Thyroid gland (tissue), 4 donors: ENCODE data around the gene MRPL51.

Experiments used
- POLR2A ChIP-seq, 2 donors: fragments of 450-650 bp; IDR thresholded peaks; one replicate each; pipeline ENCODE4 v1.6.1; 2017; ENCODE audit warnings: antibody characterized with exemption in 2 of 2, mild to moderate bottlenecking in 2 of 2, moderate library complexity in 1 of 2
- TF ChIP-seq, protein P1 (sequence below), 6 experiments: fragments of 200-600 bp in 3 of 6; fragments of 450-650 bp in 3 of 6; sonication (generic) in 3 of 6; IDR thresholded peaks; one replicate each; pipeline ENCODE4 v1.5.1; 2016 to 2019; ENCODE audit warnings: antibody characterized with exemption in 6 of 6, mild to moderate bottlenecking in 2 of 6, inconsistent platforms in 1 of 6, moderate library complexity in 1 of 6

DNA sequence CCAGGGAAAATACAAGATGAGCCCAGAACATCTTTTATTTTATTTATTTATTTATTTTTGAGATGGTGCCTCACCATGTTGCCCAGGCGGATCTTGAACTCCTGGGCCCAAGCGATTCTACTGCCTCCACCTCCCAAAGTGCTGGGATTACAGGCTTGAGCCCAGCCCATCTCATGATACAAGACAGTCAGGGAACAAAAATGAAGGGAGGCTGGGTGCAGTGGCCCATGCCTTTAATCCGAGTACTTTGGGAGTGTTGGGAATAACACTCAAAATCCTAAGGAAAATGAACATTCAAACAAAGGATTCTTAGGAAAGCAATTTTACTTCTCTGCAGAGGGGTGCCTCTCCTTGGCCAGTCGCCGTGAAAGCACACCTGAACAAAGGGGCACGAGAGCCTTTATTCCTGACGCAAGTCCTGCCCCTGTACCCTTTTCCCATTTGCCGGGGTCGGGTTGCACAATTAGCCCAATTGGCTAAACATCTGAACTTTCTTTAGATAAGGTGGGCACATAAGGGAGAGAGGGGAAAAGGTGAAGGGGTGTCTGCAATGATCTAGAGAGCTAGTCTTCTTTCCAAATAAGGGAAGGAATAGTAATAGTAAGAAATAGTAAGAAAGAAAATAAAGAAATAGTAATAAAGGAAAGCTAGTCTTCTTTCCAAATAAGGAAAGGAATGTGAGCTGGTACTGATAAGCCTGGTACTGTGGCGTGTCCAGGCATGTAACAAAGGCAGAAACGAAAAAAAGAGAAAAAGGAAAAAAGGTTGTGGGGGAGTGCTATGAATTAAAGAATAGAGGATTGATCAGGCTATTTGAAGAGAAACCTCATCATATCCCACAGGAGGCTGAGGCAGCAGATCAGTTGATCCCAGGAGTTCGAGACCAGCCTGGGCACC is 14.3 kb upstream of the MRPL51 start:
- TF ChIP-seq, protein P1, sequence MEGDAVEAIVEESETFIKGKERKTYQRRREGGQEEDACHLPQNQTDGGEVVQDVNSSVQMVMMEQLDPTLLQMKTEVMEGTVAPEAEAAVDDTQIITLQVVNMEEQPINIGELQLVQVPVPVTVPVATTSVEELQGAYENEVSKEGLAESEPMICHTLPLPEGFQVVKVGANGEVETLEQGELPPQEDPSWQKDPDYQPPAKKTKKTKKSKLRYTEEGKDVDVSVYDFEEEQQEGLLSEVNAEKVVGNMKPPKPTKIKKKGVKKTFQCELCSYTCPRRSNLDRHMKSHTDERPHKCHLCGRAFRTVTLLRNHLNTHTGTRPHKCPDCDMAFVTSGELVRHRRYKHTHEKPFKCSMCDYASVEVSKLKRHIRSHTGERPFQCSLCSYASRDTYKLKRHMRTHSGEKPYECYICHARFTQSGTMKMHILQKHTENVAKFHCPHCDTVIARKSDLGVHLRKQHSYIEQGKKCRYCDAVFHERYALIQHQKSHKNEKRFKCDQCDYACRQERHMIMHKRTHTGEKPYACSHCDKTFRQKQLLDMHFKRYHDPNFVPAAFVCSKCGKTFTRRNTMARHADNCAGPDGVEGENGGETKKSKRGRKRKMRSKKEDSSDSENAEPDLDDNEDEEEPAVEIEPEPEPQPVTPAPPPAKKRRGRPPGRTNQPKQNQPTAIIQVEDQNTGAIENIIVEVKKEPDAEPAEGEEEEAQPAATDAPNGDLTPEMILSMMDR (IDR thresholded peaks at IDR 0.05), result no peak
- no peak for TF ChIP-seq POLR2A (IDR thresholded peaks at IDR 0.05)
